GM12878 (cell line): ENCODE results near the gene OR2C1. TPM values are rescaled to one million over a fixed set of nuclear protein-coding genes. Genes with fewer than 3 reads are reported as not detected.
A peak's percentile ranks its signal among the peaks of the same experiment; 100 is the strongest.

Experiments
- ATAC-seq: fragments of 200-7000 bp; cut with Tn5 transposase; 3 replicates; pipeline ENCODE4 v1.9.1; 2020; ENCODE audit warnings: mild to moderate bottlenecking, moderate library complexity
- BruUV-seq: library from RNA; stranded (reverse); fragments of 400-500 nt; replicated peaks from 2 replicates; lab custom pipeline; 2021; lab: Mats Ljungman, UMichigan
- CTCF ChIA-PET: fragments of 300-600 bp; sonication (Branson Sonifier 250); formaldehyde crosslinking; extraction: SDS; loops from one replicate; lab custom pipeline; 2021; ENCODE audit warnings: inconsistent platforms; lab: Yijun Ruan, JAX
- POLR2A ChIA-PET: fragments of 350-600 bp; formaldehyde crosslinking; extraction: SDS; loops from one replicate; lab custom pipeline; 2021; ENCODE audit warnings: inconsistent platforms; lab: Charles Lee
- RAD21 ChIA-PET: fragments of 300-600 bp; sonication (Branson Sonifier 250); formaldehyde crosslinking; loops from one replicate; lab custom pipeline; 2023; ENCODE audit warnings: antibody characterized with exemption; ENCODE audit not compliant: unreplicated experiment; lab: Charles Lee
- SMC1A ChIA-PET: fragments of 300-600 bp; sonication (Branson Sonifier 250); formaldehyde crosslinking; loops from one replicate; lab custom pipeline; 2023; ENCODE audit not compliant: unreplicated experiment, uncharacterized antibody; lab: Charles Lee
- DNase-seq: peaks from one replicate; pipeline ENCODE4 v3.0.0-alpha.2; 2011; ENCODE audit warnings: low read depth, low spot score
- FAIRE-seq: peaks from 3 replicates; lab custom pipeline; 2011; peaks lifted over from hg19 to GRCh38; lab: Jason Lieb, UNC
- H2AFZ ChIP-seq: 2 replicates; pipeline ENCODE4 v1.6.0; 2011; ENCODE audit warnings: low read depth, low read length, control low read depth; ENCODE audit not compliant: control insufficient read depth
- H3K27ac ChIP-seq: 2 replicates; pipeline ENCODE4 v1.5.1; 2011; ENCODE audit warnings: control low read depth; ENCODE audit not compliant: control insufficient read depth, insufficient read depth
- H3K27me3 ChIP-seq, 2 experiments: replicated peaks in 1 of 2; 2 replicates each; pipeline versions ENCODE4 v1.6.0 to v1.6.1; 2011; ENCODE audit warnings: low read length in 1 of 2; ENCODE audit not compliant: control insufficient read depth in 2 of 2, insufficient read depth in 2 of 2
- H3K36me3 ChIP-seq, 2 experiments: 2 replicates each; pipeline ENCODE4 v1.5.1; 2011; ENCODE audit warnings: low read length in 1 of 2; ENCODE audit not compliant: control insufficient read depth in 2 of 2, insufficient read depth in 2 of 2
- H3K4me1 ChIP-seq: 2 replicates; pipeline ENCODE4 v1.6.1; 2011; ENCODE audit warnings: mild to moderate bottlenecking, low read length, moderate library complexity, mixed read lengths; ENCODE audit not compliant: control insufficient read depth, insufficient read depth
- H3K4me2 ChIP-seq: 2 replicates; pipeline ENCODE4 v1.6.0; 2011; ENCODE audit warnings: control low read depth; ENCODE audit not compliant: control insufficient read depth, insufficient read depth
- H3K4me3 ChIP-seq: fragments of 200-600 bp; sonication (generic); 2 replicates; pipeline ENCODE4 v1.5.1; 2016
- H3K79me2 ChIP-seq: 2 replicates; pipeline ENCODE4 v1.6.0; 2011; ENCODE audit warnings: low read length; ENCODE audit not compliant: control insufficient read depth, insufficient read depth
- H3K9ac ChIP-seq: 2 replicates; pipeline ENCODE4 v1.8.0; 2011; ENCODE audit warnings: low read length, control low read depth, mixed read lengths; ENCODE audit not compliant: control insufficient read depth, insufficient read depth
- H3K9me3 ChIP-seq: replicated peaks from 3 replicates; pipeline ENCODE4 v1.5.1; 2011; ENCODE audit warnings: mild to moderate bottlenecking, low read length; ENCODE audit not compliant: control insufficient read depth, insufficient read depth
- H4K20me1 ChIP-seq: 2 replicates; pipeline ENCODE4 v1.6.0; 2011; ENCODE audit not compliant: control insufficient read depth, insufficient read depth
- CEBPB ChIP-seq, 2 experiments: fragments of 150-350 bp in 1 of 2; IDR thresholded peaks; 2 replicates each; pipeline ENCODE4 v1.6.1; 2012 to 2014; ENCODE audit warnings: low read depth in 2 of 2, low read length in 2 of 2, borderline replicate concordance in 1 of 2, inconsistent platforms in 1 of 2
- CHD4 ChIP-seq: fragments of 200-600 bp; sonication (generic); IDR thresholded peaks from 2 replicates; pipeline ENCODE4 v1.6.1; 2016; ENCODE audit warnings: mild to moderate bottlenecking
- CREM ChIP-seq: IDR thresholded peaks from 2 replicates; pipeline ENCODE4 v1.6.1; 2014; ENCODE audit warnings: antibody characterized with exemption, low read depth
- IKZF1 ChIP-seq: fragments of 450-650 bp; conservative IDR thresholded peaks from 2 replicates; pipeline ENCODE4 v1.6.1; 2017; ENCODE audit warnings: antibody characterized with exemption, mild to moderate bottlenecking
- IKZF2 ChIP-seq, 2 experiments: fragments of 450-650 bp; IDR thresholded peaks; 2 replicates each; pipeline ENCODE4 v1.6.1; 2017; ENCODE audit warnings: mild to moderate bottlenecking in 2 of 2, moderate library complexity in 2 of 2
- LARP7 ChIP-seq: fragments of 450-650 bp; IDR thresholded peaks from 2 replicates; pipeline ENCODE4 v1.6.1; 2017; ENCODE audit warnings: mild to moderate bottlenecking
- MTA2 ChIP-seq: fragments of 450-650 bp; IDR thresholded peaks from 2 replicates; pipeline ENCODE4 v1.6.1; 2016; ENCODE audit warnings: low read depth, mild to moderate bottlenecking, moderate library complexity
- MXI1 ChIP-seq: fragments of 150-350 bp; IDR thresholded peaks from 2 replicates; pipeline ENCODE4 v1.6.1; 2011; ENCODE audit warnings: low read depth, mild to moderate bottlenecking, inconsistent platforms, low read length, improper control_type of control experiment
- MYB ChIP-seq: fragments of 150-350 bp; IDR thresholded peaks from 2 replicates; pipeline ENCODE4 v1.6.1; 2014; ENCODE audit warnings: mild to moderate bottlenecking, low read depth, low read length, borderline replicate concordance
- NBN ChIP-seq: fragments of 450-650 bp; IDR thresholded peaks from 2 replicates; pipeline ENCODE4 v1.6.1; 2016
- NR2F1 ChIP-seq: fragments of 450-650 bp; conservative IDR thresholded peaks from 2 replicates; pipeline ENCODE4 v1.6.1; 2017; ENCODE audit warnings: mild to moderate bottlenecking
- PAX8 ChIP-seq: fragments of 450-650 bp; IDR thresholded peaks from 2 replicates; pipeline ENCODE4 v1.6.1; 2017; ENCODE audit warnings: mild to moderate bottlenecking, moderate library complexity
- POLR2AphosphoS2 ChIP-seq: IDR thresholded peaks from 2 replicates; pipeline ENCODE4 v1.6.1; 2011; ENCODE audit warnings: low read depth, mild to moderate bottlenecking, low read length, improper control_type of control experiment, moderate library complexity
- POU2F2 ChIP-seq: IDR thresholded peaks from 3 replicates; pipeline ENCODE4 v1.6.1; 2011; ENCODE audit warnings: low read depth, mild to moderate bottlenecking, low read length, borderline replicate concordance
- RELB ChIP-seq: fragments of 450-650 bp; IDR thresholded peaks from 2 replicates; pipeline ENCODE4 v1.6.1; 2017; ENCODE audit warnings: low read depth, mild to moderate bottlenecking, moderate library complexity
- SMAD1 ChIP-seq: fragments of 450-650 bp; IDR thresholded peaks from 2 replicates; pipeline ENCODE4 v1.6.1; 2018; ENCODE audit warnings: mild to moderate bottlenecking, low read depth; ENCODE audit not compliant: partially characterized antibody
- SREBF2 ChIP-seq: IDR thresholded peaks from 2 replicates; pipeline ENCODE4 v1.6.1; 2012; ENCODE audit warnings: mild to moderate bottlenecking, low read length
- SUZ12 ChIP-seq: fragments of 200-600 bp; sonication (generic); IDR thresholded peaks from one replicate; pipeline ENCODE4 v1.6.1; 2018; ENCODE audit warnings: antibody characterized with exemption, mild to moderate bottlenecking; ENCODE audit not compliant: unreplicated experiment
- ZNF24 ChIP-seq: fragments of 450-650 bp; IDR thresholded peaks from 2 replicates; pipeline ENCODE4 v1.6.1; 2017; ENCODE audit warnings: antibody characterized with exemption, mild to moderate bottlenecking
- WGBS: methylation state at CpG from one replicate; pipeline ENCODE4 v1.1.6; 2016; ENCODE audit warnings: low lambda C conversion rate; ENCODE audit not compliant: insufficient replicate concordance, insufficient coverage; ENCODE audit errors: missing lambda C conversion rate; 5-methylcytosine and 5-hydroxymethylcytosine counted together
- in situ Hi-C: fragments of 300-500 bp; cut with MboI; formaldehyde crosslinking; loops from 9 replicates; pipeline ENCODE4 v1.14.3; 2018; ENCODE audit warnings: mixed read lengths
- intact Hi-C: fragments of 100-400 bp; cut with micrococcal nuclease; formaldehyde crosslinking; loops from one replicate; pipeline ENCODE4 v1.14.2; 2022; ENCODE audit not compliant: unreplicated experiment
- polyA plus RNA-seq, 11 experiments: library from polyadenylated mRNA; depleted of rRNA in 4 of 11; unstranded in 6 of 11; stranded (reverse) in 5 of 11; fragments of >200 nt; fragmentation: Nextera tagmentation in 4 of 11; fragmentation: Illumina TruSeq in 1 of 11; extraction: Ambion mirVana in 4 of 11; extraction: Trizol in 1 of 11; gene quantifications; 1 replicate in 1 of 11; 2 replicates in 10 of 11; pipeline versions ENCODE4 v1.2.1 to v1.2.3, GENCODE V29; 2011 to 2016; ENCODE audit warnings: inconsistent platforms in 2 of 11, missing spikeins in 2 of 11, low read depth in 1 of 11
- total RNA-seq, 4 experiments: library from RNA; depleted of rRNA in 3 of 4; stranded (reverse); fragments of >200 nt in 3 of 4; fragmentation: Illumina TruSeq in 1 of 4; extraction: Trizol in 1 of 4; gene quantifications; 2 replicates each; pipeline versions ENCODE4 v1.2.1 to v1.2.3, GENCODE V29; 2013 to 2021
- TF ChIP-seq, protein P1 (sequence below): IDR thresholded peaks from 2 replicates; pipeline ENCODE4 v1.6.1; 2011; ENCODE audit warnings: borderline replicate concordance, low read depth, mild to moderate bottlenecking, moderate library complexity, mixed read lengths, low read length; ENCODE audit not compliant: insufficient read depth; ENCODE audit errors: extremely low read length
- TF ChIP-seq, protein P2 (sequence below): fragments of 450-650 bp; formaldehyde crosslinking; IDR thresholded peaks from 2 replicates; pipeline ENCODE4 v1.4.0; 2020; ENCODE audit warnings: mild to moderate bottlenecking, moderate library complexity

The OR2C1 gene
- total and polyA plus RNA-seq, 10 of the 15 experiments (the other 5 are each of a cell fraction or from before 2014, with no cell fraction given): 0.05 to 0.21 (median 0.14) TPM; not detected in 5

DNA sequence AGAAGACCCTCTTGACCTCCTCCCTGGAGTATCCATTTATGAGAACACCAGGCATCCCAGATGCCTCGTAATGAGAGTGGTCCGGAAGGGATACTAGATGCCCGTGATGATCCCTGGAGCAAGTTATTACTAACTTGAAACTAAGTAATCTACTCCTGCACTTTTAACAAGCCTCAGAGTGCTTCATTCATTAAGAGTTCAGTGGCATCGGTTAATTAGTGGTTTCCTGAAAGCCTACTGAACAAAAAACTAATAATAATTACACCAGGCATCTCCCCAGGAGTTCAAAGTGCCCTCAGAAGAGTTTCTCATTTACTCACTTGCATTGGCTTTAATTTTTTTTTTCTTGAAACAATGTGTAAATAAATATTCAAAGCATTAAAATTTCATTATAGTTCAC lies 28.2 kb upstream of the OR2C1 start:
- POLR2A ChIA-PET: interaction anchor here (0.6 kb wide), 1 partner anchor 690 kb away, joined by 3 read pairs; no protein-coding TSS in a partner anchor
- peak; percentile 64 for TF ChIP-seq NR2F1
- TF ChIP-seq, protein P1, sequence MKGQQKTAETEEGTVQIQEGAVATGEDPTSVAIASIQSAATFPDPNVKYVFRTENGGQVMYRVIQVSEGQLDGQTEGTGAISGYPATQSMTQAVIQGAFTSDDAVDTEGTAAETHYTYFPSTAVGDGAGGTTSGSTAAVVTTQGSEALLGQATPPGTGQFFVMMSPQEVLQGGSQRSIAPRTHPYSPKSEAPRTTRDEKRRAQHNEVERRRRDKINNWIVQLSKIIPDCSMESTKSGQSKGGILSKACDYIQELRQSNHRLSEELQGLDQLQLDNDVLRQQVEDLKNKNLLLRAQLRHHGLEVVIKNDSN: no peak
- no peak for TF ChIP-seq LARP7
- no peak for TF ChIP-seq POU2F2
- TF ChIP-seq CREM: no peak
- no peak for TF ChIP-seq CEBPB (IDR thresholded peaks at IDR 0.05; ENCODE audit: borderline replicate concordance in 1 of 2, low read depth in 2 of 2, low read length in 2 of 2)
- TF ChIP-seq SUZ12: no peak
- TF ChIP-seq NBN: no peak
- peak; percentile 90 for TF ChIP-seq MTA2
- TF ChIP-seq IKZF2 (IDR thresholded peaks at IDR 0.05): peak in 1 of 2 experiments; percentile 20; a peak in 1 of 4 replicates
- 0 out of 2 replicates have a peak, but pooled peaks have one; percentile 18 for TF ChIP-seq IKZF1
- no peak for TF ChIP-seq SMAD1
- TF ChIP-seq CHD4: no peak
- no peak for TF ChIP-seq RELB
- no peak for TF ChIP-seq SREBF2
- TF ChIP-seq, protein P2, sequence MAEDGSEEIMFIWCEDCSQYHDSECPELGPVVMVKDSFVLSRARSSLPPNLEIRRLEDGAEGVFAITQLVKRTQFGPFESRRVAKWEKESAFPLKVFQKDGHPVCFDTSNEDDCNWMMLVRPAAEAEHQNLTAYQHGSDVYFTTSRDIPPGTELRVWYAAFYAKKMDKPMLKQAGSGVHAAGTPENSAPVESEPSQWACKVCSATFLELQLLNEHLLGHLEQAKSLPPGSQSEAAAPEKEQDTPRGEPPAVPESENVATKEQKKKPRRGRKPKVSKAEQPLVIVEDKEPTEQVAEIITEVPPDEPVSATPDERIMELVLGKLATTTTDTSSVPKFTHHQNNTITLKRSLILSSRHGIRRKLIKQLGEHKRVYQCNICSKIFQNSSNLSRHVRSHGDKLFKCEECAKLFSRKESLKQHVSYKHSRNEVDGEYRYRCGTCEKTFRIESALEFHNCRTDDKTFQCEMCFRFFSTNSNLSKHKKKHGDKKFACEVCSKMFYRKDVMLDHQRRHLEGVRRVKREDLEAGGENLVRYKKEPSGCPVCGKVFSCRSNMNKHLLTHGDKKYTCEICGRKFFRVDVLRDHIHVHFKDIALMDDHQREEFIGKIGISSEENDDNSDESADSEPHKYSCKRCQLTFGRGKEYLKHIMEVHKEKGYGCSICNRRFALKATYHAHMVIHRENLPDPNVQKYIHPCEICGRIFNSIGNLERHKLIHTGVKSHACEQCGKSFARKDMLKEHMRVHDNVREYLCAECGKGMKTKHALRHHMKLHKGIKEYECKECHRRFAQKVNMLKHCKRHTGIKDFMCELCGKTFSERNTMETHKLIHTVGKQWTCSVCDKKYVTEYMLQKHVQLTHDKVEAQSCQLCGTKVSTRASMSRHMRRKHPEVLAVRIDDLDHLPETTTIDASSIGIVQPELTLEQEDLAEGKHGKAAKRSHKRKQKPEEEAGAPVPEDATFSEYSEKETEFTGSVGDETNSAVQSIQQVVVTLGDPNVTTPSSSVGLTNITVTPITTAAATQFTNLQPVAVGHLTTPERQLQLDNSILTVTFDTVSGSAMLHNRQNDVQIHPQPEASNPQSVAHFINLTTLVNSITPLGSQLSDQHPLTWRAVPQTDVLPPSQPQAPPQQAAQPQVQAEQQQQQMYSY (CRISPR knock-in tag): no peak
- no peak for TF ChIP-seq POLR2AphosphoS2
- TF ChIP-seq MXI1: no peak
- no peak for TF ChIP-seq MYB
- no peak for TF ChIP-seq PAX8
- TF ChIP-seq ZNF24: no peak

More for the DNA sequence above, 28.2 kb upstream of the OR2C1 start:
- no peaks in the 10 kb centered on the region for H4K20me1 ChIP-seq
- DNase-seq (no peak), ATAC-seq (no peak), FAIRE-seq (no peak)
- no peak overlapping the region for H3K4me3 ChIP-seq
- in situ Hi-C loops: no loop called here
- ChIA-PET RAD21 (no interaction called here), CTCF (no interaction called here), SMC1A (no interaction called here)
- H3K4me1 ChIP-seq: no peaks in the 10 kb centered on the region
- 43% methylated on average over 4 of the region's 4 CpGs for WGBS
- H3K27me3 ChIP-seq: no peaks in the 10 kb centered on the region
- H3K4me2 ChIP-seq: no peak overlapping the region
- H3K36me3 ChIP-seq: no peaks in the 10 kb centered on the region
- intact Hi-C loops: no loop called here
- no peaks in the 10 kb centered on the region for H3K79me2 ChIP-seq
- H2AFZ ChIP-seq: no peak overlapping the region
- H3K9ac ChIP-seq: no peak overlapping the region
- BruUV-seq: no TSS peak
- no peak overlapping the region for H3K27ac ChIP-seq
- no peaks in the 10 kb centered on the region; the same call in 2 of the 3 replicates for H3K9me3 ChIP-seq
